OCI-LY1 (cell line): ENCODE data around the gene KIAA1614.

ENCODE experiments used
- H2AFZ ChIP-seq: fragments of 200-600 bp; sonication (generic), shearing (Covaris generic); 2 replicates; pipeline ENCODE4 v1.6.0; 2014; ENCODE audit warnings: antibody characterized with exemption, mild to moderate bottlenecking, low read length
- H3F3A ChIP-seq: fragments of 200-600 bp; sonication (generic), shearing (Covaris generic); 2 replicates; pipeline ENCODE4 v1.6.0; 2014; ENCODE audit warnings: mild to moderate bottlenecking, antibody characterized with exemption, low read length, moderate library complexity; ENCODE audit not compliant: insufficient read depth
- H3K27ac ChIP-seq: fragments of 200-600 bp; sonication (generic); 2 replicates; pipeline ENCODE4 v1.5.1; 2014; ENCODE audit warnings: low read length, mixed run types, mild to moderate bottlenecking, low read depth; ENCODE audit not compliant: poor library complexity, severe bottlenecking
- H3K27me3 ChIP-seq: fragments of 200-600 bp; sonication (generic); 2 replicates; pipeline ENCODE4 v1.6.0; 2014; ENCODE audit warnings: antibody characterized with exemption, mild to moderate bottlenecking, low read length, moderate library complexity; ENCODE audit not compliant: insufficient read depth
- H3K36me3 ChIP-seq: fragments of 200-600 bp; sonication (generic); 2 replicates; pipeline ENCODE4 v1.6.1; 2014; ENCODE audit warnings: mild to moderate bottlenecking, antibody characterized with exemption, low read length, moderate library complexity, mixed read lengths; ENCODE audit not compliant: insufficient read depth
- H3K4me1 ChIP-seq: fragments of 200-600 bp; sonication (generic); 2 replicates; pipeline ENCODE4 v1.5.1; 2014; ENCODE audit warnings: mild to moderate bottlenecking, low read length, moderate library complexity; ENCODE audit not compliant: insufficient read depth, severe bottlenecking
- H3K4me2 ChIP-seq: fragments of 200-600 bp; sonication (generic), shearing (Covaris generic); 2 replicates; pipeline ENCODE4 v1.6.1; 2014; ENCODE audit warnings: low read length
- H3K4me3 ChIP-seq: fragments of 200-600 bp; sonication (generic); 2 replicates; pipeline ENCODE4 v1.5.1; 2014; ENCODE audit warnings: low read length, low read depth, mild to moderate bottlenecking, mixed read lengths; ENCODE audit not compliant: poor library complexity, severe bottlenecking
- H3K79me2 ChIP-seq: fragments of 200-600 bp; shearing (Covaris generic); 2 replicates; pipeline ENCODE4 v1.6.1; 2016; ENCODE audit warnings: mixed run types, low read length, mixed read lengths; ENCODE audit not compliant: insufficient read depth
- H3K9ac ChIP-seq: fragments of 200-600 bp; sonication (generic), shearing (Covaris generic); 2 replicates; pipeline ENCODE4 v1.6.1; 2014; ENCODE audit warnings: mild to moderate bottlenecking, low read length, mixed read lengths
- H3K9me2 ChIP-seq: fragments of 200-600 bp; sonication (generic), shearing (Covaris generic); 2 replicates; pipeline ENCODE4 v1.6.1; 2014; ENCODE audit warnings: low read depth, mild to moderate bottlenecking, low read length, mixed read lengths
- H3K9me3 ChIP-seq: fragments of 200-600 bp; shearing (Covaris generic); 2 replicates; pipeline ENCODE4 v1.6.1; 2014; ENCODE audit warnings: low read length, mixed read lengths
- H4K20me1 ChIP-seq: fragments of 200-600 bp; sonication (generic), shearing (Covaris generic); 2 replicates; pipeline ENCODE4 v1.6.0; 2016; ENCODE audit warnings: mild to moderate bottlenecking, low read length; ENCODE audit not compliant: insufficient read depth
- CTCF ChIP-seq: fragments of 200-600 bp; sonication (generic), shearing (Covaris generic); IDR thresholded peaks from 2 replicates; pipeline ENCODE4 v1.5.1; 2017; ENCODE audit warnings: mild to moderate bottlenecking, antibody characterized with exemption, low read length, moderate library complexity, mixed read lengths
- EZH2 ChIP-seq: fragments of 200-600 bp; sonication (generic), shearing (Covaris generic); IDR thresholded peaks from 2 replicates; pipeline ENCODE4 v1.8.0; 2017; ENCODE audit warnings: borderline replicate concordance, mixed run types, mild to moderate bottlenecking, antibody characterized with exemption, low read length, moderate library complexity, mixed read lengths

KIAA1614 gene

GRCh38 chr1:180896161-180896560 is 16.5 kb upstream of the KIAA1614 start:
- no peaks in the 10 kb centered on the region for H3K9me3 ChIP-seq
- H3F3A ChIP-seq: no peaks in the 10 kb centered on the region
- H3K9ac ChIP-seq: no peak overlapping the region
- TF ChIP-seq EZH2 (no peak), CTCF (no peak)
- H3K27me3 ChIP-seq: no peaks in the 10 kb centered on the region
- H3K79me2 ChIP-seq: no peaks in the 10 kb centered on the region
- no peak overlapping the region for H3K4me3 ChIP-seq
- H4K20me1 ChIP-seq: no peaks in the 10 kb centered on the region
- H3K36me3 ChIP-seq: no peaks in the 10 kb centered on the region
- H3K4me1 ChIP-seq: no peaks in the 10 kb centered on the region
- no peak overlapping the region for H3K27ac ChIP-seq
- no peak overlapping the region for H3K4me2 ChIP-seq
- H2AFZ ChIP-seq: no peak overlapping the region
- no peaks in the 10 kb centered on the region for H3K9me2 ChIP-seq

DNA sequence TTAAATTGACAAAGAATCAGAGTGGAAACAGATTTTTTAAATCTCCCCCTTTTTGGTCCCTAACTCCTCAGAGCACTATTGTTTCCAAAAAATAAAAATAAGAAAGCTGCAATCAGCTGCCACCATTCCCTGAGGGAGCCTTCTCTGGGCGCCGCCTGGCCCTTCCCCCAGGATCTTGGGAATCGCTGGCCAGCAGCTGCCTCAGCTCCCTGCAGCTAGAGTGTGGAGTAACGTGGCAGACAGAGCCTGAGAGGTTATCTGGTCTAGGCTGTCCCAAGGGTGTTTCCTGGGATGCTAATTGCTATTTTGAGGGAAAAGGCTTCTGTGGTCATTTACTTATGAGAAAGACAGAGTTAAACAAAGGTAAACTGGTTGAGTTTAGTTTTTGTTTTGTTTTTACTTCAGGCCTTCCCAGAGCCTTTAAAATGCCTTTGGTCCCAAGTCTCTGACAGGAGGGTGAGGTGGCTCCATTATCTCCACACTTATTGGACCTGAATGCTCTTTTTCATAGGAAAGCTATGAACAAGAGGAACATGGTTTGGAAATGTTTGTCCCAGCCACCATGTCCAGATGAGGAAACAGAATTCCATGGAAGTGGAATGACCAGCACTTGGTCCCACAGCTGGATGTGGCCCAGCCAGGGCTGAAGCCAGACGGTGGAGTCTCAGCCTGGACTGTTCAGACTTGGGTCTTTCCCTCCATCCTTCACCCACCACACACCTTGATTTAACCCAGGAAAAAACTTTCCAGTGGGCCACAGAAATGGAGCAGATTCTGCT is 14.1 kb upstream of the KIAA1614 start:
- TF ChIP-seq EZH2 (no peak), CTCF (no peak)
- no peaks in the 10 kb centered on the region for H3K36me3 ChIP-seq
- no peaks in the 10 kb centered on the region for H4K20me1 ChIP-seq
- no peak overlapping the region for H2AFZ ChIP-seq
- H3K27me3 ChIP-seq: no peaks in the 10 kb centered on the region
- H3K9ac ChIP-seq: no peak overlapping the region
- no peak overlapping the region for H3K27ac ChIP-seq
- H3K9me2 ChIP-seq: no peaks in the 10 kb centered on the region
- H3K4me2 ChIP-seq: no peak overlapping the region
- no peaks in the 10 kb centered on the region for H3F3A ChIP-seq
- no peaks in the 10 kb centered on the region for H3K9me3 ChIP-seq
- no peak overlapping the region for H3K4me3 ChIP-seq
- no peaks in the 10 kb centered on the region for H3K79me2 ChIP-seq
- H3K4me1 ChIP-seq: no peaks in the 10 kb centered on the region

GRCh38 chr1:180899262-180899661 is 13.4 kb upstream of the KIAA1614 start:
- Histone ChIP-seq H3K36me3 (no peaks in the 10 kb centered on the region), H3K27me3 (no peaks in the 10 kb centered on the region), H4K20me1 (no peaks in the 10 kb centered on the region), H3K9me2 (no peaks in the 10 kb centered on the region), H3K4me2 (no peak overlapping the region), H3K79me2 (no peaks in the 10 kb centered on the region), H3K9ac (no peak overlapping the region), H3K4me3 (no peak overlapping the region), H3K27ac (no peak overlapping the region), H3K9me3 (no peaks in the 10 kb centered on the region), H3F3A (no peaks in the 10 kb centered on the region), H2AFZ (no peak overlapping the region), H3K4me1 (no peaks in the 10 kb centered on the region)
- TF ChIP-seq EZH2 (no peak), CTCF (no peak)
